ENCODE data around the gene CTSZ.

- TF ChIP-seq POLR2A (IDR thresholded peaks at IDR 0.05; ENCODE audit: extremely low read depth, insufficient read length) (no peak), MAX (IDR thresholded peaks at IDR 0.05; ENCODE audit: low read depth, low read length) (no peak)
- TF ChIP-seq, protein P1, sequence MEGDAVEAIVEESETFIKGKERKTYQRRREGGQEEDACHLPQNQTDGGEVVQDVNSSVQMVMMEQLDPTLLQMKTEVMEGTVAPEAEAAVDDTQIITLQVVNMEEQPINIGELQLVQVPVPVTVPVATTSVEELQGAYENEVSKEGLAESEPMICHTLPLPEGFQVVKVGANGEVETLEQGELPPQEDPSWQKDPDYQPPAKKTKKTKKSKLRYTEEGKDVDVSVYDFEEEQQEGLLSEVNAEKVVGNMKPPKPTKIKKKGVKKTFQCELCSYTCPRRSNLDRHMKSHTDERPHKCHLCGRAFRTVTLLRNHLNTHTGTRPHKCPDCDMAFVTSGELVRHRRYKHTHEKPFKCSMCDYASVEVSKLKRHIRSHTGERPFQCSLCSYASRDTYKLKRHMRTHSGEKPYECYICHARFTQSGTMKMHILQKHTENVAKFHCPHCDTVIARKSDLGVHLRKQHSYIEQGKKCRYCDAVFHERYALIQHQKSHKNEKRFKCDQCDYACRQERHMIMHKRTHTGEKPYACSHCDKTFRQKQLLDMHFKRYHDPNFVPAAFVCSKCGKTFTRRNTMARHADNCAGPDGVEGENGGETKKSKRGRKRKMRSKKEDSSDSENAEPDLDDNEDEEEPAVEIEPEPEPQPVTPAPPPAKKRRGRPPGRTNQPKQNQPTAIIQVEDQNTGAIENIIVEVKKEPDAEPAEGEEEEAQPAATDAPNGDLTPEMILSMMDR (IDR thresholded peaks at IDR 0.05; ENCODE audit: low read depth, low read length): no peak
Observed at GRCh38 chr20:59016795-59017492, 9.9 kb upstream of the CTSZ start.

Measured in NB4 (cell line).